Ovary (tissue), 9 donors: Measurements from ENCODE around the gene SNAPC2. TPM values are rescaled to one million over a fixed set of nuclear protein-coding genes. Genes with fewer than 3 reads are reported as not detected.
A peak's percentile ranks its signal among the peaks of the same experiment; 100 is the strongest.

Experiments
- DNase-seq, 5 donors: peaks; one replicate each; pipeline ENCODE4 v3.0.0-alpha.2; 2019 to 2020
- H3K27ac ChIP-seq, 2 donors: fragments of 200-600 bp; one replicate each; pipeline versions ENCODE4 v1.5.1 to v1.8.0; 2019 to 2022
- H3K27me3 ChIP-seq: fragments of 200-600 bp; one replicate; pipeline ENCODE4 v1.8.0; 2022
- H3K36me3 ChIP-seq: fragments of 200-600 bp; sonication (generic); one replicate; pipeline ENCODE4 v1.5.1; 2019
- H3K4me1 ChIP-seq: one replicate; pipeline ENCODE4 v1.8.1; 2013; ENCODE audit warnings: mild to moderate bottlenecking, moderate library complexity; ENCODE audit not compliant: insufficient read depth
- H3K4me3 ChIP-seq: fragments of 200-600 bp; sonication (generic); one replicate; pipeline ENCODE4 v1.5.1; 2017
- H3K9me3 ChIP-seq, 2 donors: fragments of 200-600 bp in 1 of 2; sonication (generic) in 1 of 2; one replicate each; pipeline versions ENCODE4 v1.5.1 to v1.8.1; 2013 to 2019; ENCODE audit warnings: mild to moderate bottlenecking in 1 of 2, moderate library complexity in 1 of 2
- CTCF ChIP-seq, 3 donors: fragments of 450-650 bp in 2 of 3; fragments of 200-600 bp in 1 of 3; IDR thresholded peaks; one replicate each; pipeline versions ENCODE4 v1.5.1 to v1.8.0; 2016 to 2022; ENCODE audit warnings: antibody characterized with exemption in 3 of 3, mild to moderate bottlenecking in 1 of 3
- EP300 ChIP-seq: sonication (generic); formaldehyde crosslinking; IDR thresholded peaks from one replicate; pipeline ENCODE4 v1.6.1; 2017; ENCODE audit warnings: antibody characterized with exemption
- POLR2A ChIP-seq: fragments of 450-650 bp; IDR thresholded peaks from one replicate; pipeline ENCODE4 v1.6.1; 2017; ENCODE audit warnings: antibody characterized with exemption, mild to moderate bottlenecking, moderate library complexity
- WGBS, 3 donors: extraction: QIAGEN DNeasy Blood & Tissue Kit in 1 of 3; methylation state at CpG; one replicate each; pipeline versions ENCODE4 v1.1.5 to v1.1.7; 2013 to 2017; 5-methylcytosine and 5-hydroxymethylcytosine counted together
- intact Hi-C, 4 donors: fragments of 100-400 bp; cut with DNase I; formaldehyde crosslinking; loops; one replicate each; pipeline versions ENCODE4 v1.11.0 to v1.15.1; 2022 to 2023
- polyA plus RNA-seq, 2 donors: library from polyadenylated mRNA; stranded (reverse); fragments of 200-250 nt in 1 of 2; fragments of 350-450 nt in 1 of 2; fragmentation: Illumina TruSeq in 1 of 2; extraction: RNeasy Lipid Tissue Mini Kit (QIAGEN cat#74804) in 1 of 2; gene quantifications; one replicate each; pipeline ENCODE4 v1.2.3, GENCODE V29; 2013 to 2014
- total RNA-seq, 7 donors: library from RNA; depleted of rRNA in 2 of 7; stranded (reverse); fragments of >200 nt in 2 of 7; fragmentation: NEBNext Ultra II Directional in 3 of 7; extraction: Animal tissue kit (Norgen Biotek cat#: 25700) in 3 of 7; gene quantifications; one replicate each; pipeline versions ENCODE4 v1.1.0 to v1.2.4, GENCODE V29; 2016 to 2023
- donor health status: DM: no; HTN: no; CAD: no; lungs with moderate emphysema.
- donor health status: DM: no; HTN: no; CAD: no.
- donor health status: Bipolar disorder and iron deficiency.
- donor health status: DM: yes; HTN: yes; CAD: no.
- donor health status: DM: no; HTN: no; CAD: no.
- donor health status: DM: yes; HTN: yes; CAD: no.

Gene SNAPC2
- total and polyA plus RNA-seq, 9 donors: 1.8 to 26.6 (median 16.3) TPM

DNA sequence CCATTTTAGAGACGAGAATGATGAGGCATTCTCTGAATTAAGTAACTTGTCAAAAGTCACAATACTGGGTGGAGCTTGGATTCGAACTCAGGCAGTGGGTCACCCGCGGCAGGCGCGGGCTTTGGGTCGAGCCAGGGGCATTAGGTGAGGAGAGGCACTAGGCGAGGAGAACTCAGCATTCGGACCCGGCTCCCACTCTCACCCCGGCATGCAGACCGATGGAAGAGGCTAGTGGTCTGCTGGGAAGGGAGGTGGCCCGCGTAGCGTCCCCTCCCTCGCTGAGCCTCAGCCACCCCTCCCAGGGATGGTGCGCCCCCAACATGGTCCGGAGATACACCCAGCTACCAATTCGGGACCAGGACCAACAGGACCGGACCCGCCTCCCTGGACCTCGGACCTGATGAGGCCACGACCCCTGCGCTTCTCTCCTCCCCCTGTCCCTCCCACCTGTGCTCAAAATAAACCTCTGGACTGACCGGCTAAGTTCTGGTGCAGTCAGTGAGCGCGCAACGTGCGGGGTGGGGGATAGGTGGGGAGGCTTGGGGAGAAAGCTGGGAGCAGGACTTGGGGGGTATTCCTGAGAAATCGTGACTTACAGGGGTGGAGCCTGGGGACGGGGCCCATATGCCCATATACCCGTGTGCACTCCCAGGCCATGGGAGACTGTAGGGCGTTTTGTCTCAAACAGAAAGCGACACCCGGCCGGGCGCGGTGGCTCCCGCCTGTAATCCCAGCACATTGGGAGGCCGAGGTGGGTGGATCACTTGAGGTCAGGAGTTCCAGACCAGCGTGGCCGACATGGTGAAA is 1.3 kb upstream of the SNAPC2 start:
- peaks cover 21% of the 10 kb centered on the region for H3K4me1 ChIP-seq
- H3K4me3 ChIP-seq: no peak overlapping the region
- no peak overlapping the region for H3K27ac ChIP-seq
- H3K36me3 ChIP-seq: no peaks in the 10 kb centered on the region
- H3K9me3 ChIP-seq: no peaks in the 10 kb centered on the region
- peaks cover 6% of the 10 kb centered on the region for H3K27me3 ChIP-seq
- TF ChIP-seq POLR2A: no peak
- TF ChIP-seq EP300: no peak
- TF ChIP-seq CTCF (IDR thresholded peaks at IDR 0.05): no peak
- intact Hi-C loops: no loop called here
- WGBS, 3 donors: 44 to 64% (median 47%) methylated on average over 42 of the region's 42 CpGs
- DNase-seq: peak in 3 of 5 donors; percentile 53 to 56 (median 56)

GRCh38 chr19:7920519-7921301 is 572 bp downstream of the SNAPC2 start:
- intact Hi-C loops: no loop called here
- TF ChIP-seq POLR2A: no peak
- no peak for TF ChIP-seq EP300
- TF ChIP-seq CTCF (IDR thresholded peaks at IDR 0.05): no peak
- 1 to 3% (median 2%) methylated on average over 50 to 62 of the region's 62 CpGs for WGBS, 3 donors
- Histone ChIP-seq H3K27me3 (peaks cover 3% of the 10 kb centered on the region), H3K9me3 (no peaks in the 10 kb centered on the region), H3K27ac (peak overlapping the region in 1 of 2 donors; percentile 78), H3K36me3 (no peaks in the 10 kb centered on the region), H3K4me3 (peak overlapping the region; percentile 96), H3K4me1 (peaks cover 28% of the 10 kb centered on the region)
- peak; percentile 99 to 100 (median 100) for DNase-seq

DNA sequence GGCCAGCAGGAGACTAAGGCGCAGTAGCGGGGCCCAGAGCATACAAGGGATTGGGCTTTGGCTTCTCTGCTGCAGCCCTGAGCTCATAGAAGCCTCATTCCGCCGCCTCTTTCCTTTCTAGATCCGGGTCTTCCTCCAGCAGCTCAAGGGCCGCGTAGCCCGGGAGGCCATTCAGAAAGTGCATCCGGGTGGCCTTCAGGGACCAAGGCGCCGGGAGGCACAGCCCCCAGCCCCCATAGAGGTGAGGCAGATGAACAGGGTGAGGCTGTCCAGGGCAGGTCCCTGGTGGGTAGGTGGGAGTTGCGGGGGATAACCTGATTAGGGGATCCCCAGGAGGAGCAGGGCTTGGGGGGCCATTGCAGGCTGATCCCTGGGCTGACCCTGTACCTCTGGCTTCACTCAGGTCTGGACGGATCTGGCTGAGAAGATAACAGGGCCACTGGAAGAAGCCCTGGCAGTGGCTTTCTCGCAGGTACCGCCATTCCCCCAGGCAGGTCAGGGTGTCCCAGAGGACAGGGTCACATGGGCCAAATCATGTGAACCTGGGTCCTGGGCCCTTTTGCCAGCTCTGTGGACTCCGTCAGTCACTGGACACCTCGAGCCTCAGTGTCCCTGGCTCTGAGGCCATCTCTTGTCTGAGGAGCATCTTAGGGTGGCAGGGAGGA is 1.3 kb downstream of the SNAPC2 start:
- DNase-seq: peak in 2 of 5 donors; percentile 41 to 52
- peaks cover 26% of the 10 kb centered on the region for H3K4me1 ChIP-seq

More for the DNA sequence above, 1.3 kb downstream of the SNAPC2 start:
- Histone ChIP-seq H3K36me3 (no peaks in the 10 kb centered on the region), H3K9me3 (no peaks in the 10 kb centered on the region), H3K27ac (peak overlapping the region in 1 of 2 donors; percentile 60), H3K27me3 (no peaks in the 10 kb centered on the region), H3K4me3 (peak overlapping the region; percentile 44)
- intact Hi-C loops: no loop called here
- 29 to 50% (median 33%) methylated on average over 12 to 17 of the region's 17 CpGs for WGBS, 3 donors
- TF ChIP-seq EP300 (no peak), POLR2A (no peak), CTCF (IDR thresholded peaks at IDR 0.05) (no peak)
